ENCODE data around the gene SLC38A9.

- TF ChIP-seq CTCF (IDR thresholded peaks at IDR 0.05) (no peak), POLR2A (IDR thresholded peaks at IDR 0.05) (no peak)
These were observed 93.8 kb downstream of the SLC38A9 start for GRCh38 chr5:55618318-55618717.
